Adipocyte (in vitro differentiated cells): ENCODE data around the gene EIF2S2.
"Not testable (repeated sequence)": the region's sequence is repeated elsewhere in the genome, so short reads cannot be mapped to it uniquely, and the experiment has no call there.

Source experiments
- DNase-seq: peaks from one replicate; pipeline ENCODE4 v3.0.0-alpha.2; 2015; ENCODE audit warnings: low read depth
- H3K27me3 ChIP-seq: replicated peaks from 2 replicates; pipeline ENCODE4 v1.7.0; 2013; ENCODE audit warnings: mild to moderate bottlenecking, low read length, moderate library complexity; ENCODE audit not compliant: control insufficient read depth, insufficient read depth
- H3K36me3 ChIP-seq: 2 replicates; pipeline ENCODE4 v1.7.0; 2013; ENCODE audit warnings: low read length, mild to moderate bottlenecking, moderate library complexity; ENCODE audit not compliant: control insufficient read depth, insufficient read depth, severe bottlenecking
- H3K4me1 ChIP-seq: 2 replicates; pipeline ENCODE4 v1.7.0; 2013; ENCODE audit warnings: mild to moderate bottlenecking, low read length, moderate library complexity; ENCODE audit not compliant: control insufficient read depth, insufficient read depth
- H3K4me3 ChIP-seq: 2 replicates; pipeline ENCODE4 v1.7.0; 2013; ENCODE audit warnings: mild to moderate bottlenecking, low read length, moderate library complexity
- H3K9ac ChIP-seq: 2 replicates; pipeline ENCODE4 v1.7.0; 2013; ENCODE audit warnings: mild to moderate bottlenecking, low read length, moderate library complexity
- H3K9me3 ChIP-seq: 2 replicates; pipeline ENCODE4 v1.7.0; 2013; ENCODE audit warnings: mild to moderate bottlenecking, low read length, moderate library complexity; ENCODE audit not compliant: control insufficient read depth

The EIF2S2 gene

DNA sequence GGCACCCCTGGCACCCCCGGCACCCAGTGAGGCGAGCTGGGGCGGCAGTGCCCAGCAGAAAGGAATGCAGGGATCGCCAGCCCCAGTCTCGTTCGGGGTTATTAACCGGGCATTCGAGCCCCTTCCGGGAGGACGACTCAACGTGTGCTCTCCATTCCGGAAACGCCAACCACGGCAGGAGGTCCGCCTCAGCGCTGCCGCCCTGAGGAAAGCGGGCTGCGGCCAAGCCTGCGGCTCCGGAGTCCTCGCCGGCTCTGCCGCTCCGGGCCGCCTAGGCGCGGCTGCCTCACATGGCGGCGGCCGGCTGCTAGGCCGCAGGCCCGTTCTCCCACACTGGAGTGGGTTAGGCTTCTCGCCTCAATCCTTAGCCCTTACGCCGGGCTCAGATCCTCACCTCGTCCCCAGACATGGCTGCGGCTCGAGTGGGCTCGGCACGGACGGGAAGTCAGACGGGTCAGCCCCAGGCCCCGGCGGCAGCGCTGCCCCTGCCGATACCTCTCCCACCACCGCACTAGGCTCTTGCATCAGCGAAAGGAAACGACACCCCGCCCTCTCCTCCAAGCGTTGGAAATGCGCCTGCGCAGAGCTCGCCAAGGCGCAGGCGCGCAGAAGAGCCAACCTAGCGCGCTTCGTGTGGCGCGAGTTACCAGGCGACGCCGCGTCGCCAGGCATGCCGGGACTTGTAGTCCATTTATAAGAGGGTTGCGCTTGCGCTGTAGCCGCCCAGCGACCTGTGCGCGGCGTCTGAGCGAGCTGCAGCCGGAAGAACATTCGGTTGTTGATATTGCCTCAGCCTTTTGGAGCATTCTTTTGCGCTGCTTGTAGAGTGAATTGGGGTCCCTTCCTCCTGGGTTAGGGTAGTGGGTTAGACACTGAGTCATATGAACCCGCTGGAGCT, at the start of gene EIF2S2:
EIF2S2 (minus strand) TSS at position 542 of the 898 bp plus-strand sequence; CDS start at position 409, 133 bp downstream.
- Histone ChIP-seq H3K4me3 (peak within 1 kb of the TSS; percentile 99), H3K36me3 (peaks cover 18% of the 10 kb centered on the region), H3K9ac (peak within 1 kb of the TSS; percentile 98), H3K9me3 (no peaks in the 10 kb centered on the region), H3K4me1 (peaks cover 37% of the 10 kb centered on the region), H3K27me3 (no peaks in the 10 kb centered on the region)
- DNase-seq = peak; percentile 99

DNA sequence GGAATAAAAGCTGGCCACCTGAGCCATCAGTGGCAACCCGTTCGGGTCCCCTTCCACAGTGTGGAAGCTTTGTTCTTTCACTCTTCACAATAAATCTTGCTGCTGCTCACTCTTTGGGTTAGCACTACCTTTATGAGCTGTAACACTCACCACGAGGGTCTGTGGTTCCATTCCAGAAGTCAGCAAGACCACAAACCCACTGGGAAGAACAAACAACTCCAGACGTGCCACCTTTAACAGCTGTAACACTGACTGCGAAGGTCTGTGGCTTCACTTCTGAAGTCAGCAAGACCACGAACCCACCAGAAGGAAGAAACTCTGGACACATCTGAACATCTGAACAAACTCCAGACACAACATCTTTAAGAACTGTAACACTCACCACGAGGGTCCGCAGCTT, 45.7 kb upstream of the EIF2S2 start:
- not testable (repeated sequence) for H3K9ac ChIP-seq, H3K4me1 ChIP-seq, H3K9me3 ChIP-seq, DNase-seq, H3K27me3 ChIP-seq, H3K4me3 ChIP-seq, H3K36me3 ChIP-seq

- no peak for DNase-seq
- H3K4me3 ChIP-seq = no peak overlapping the region
Observed at GRCh38 chr20:34155836-34156235, 43.8 kb upstream of the EIF2S2 start.

DNA sequence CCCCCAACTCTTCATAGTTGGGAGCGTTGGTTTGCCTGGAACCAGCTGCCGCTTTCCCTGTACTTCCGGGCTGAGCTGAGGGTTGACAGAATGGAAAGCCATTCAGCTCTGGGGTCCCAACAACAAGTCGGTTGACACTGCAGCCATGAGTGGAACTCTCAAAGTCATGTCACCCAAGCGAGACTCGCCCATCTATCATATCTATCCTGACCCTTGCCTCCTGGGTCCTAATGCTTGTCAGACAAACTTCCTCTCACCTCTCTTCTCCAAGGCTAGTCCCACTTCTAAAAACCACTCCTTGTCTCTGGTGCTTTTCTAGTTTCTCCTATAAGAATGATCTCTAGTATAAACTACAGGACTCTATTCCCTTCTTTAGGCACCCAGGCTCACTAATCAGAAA, 41.1 kb upstream of the EIF2S2 start:
- not testable (repeated sequence) for H3K36me3 ChIP-seq, H3K9ac ChIP-seq, H3K9me3 ChIP-seq, H3K27me3 ChIP-seq, DNase-seq, H3K4me3 ChIP-seq
- H3K4me1 ChIP-seq = peaks cover 13% of the 10 kb centered on the region

More at GRCh38 chr20:34155836-34156235, 43.8 kb upstream of the EIF2S2 start:
- H3K9ac ChIP-seq = no peak overlapping the region
- peaks cover 8% of the 10 kb centered on the region for H3K27me3 ChIP-seq
- no peaks in the 10 kb centered on the region for H3K36me3 ChIP-seq
- H3K9me3 ChIP-seq = no peaks in the 10 kb centered on the region
- peaks cover 3% of the 10 kb centered on the region for H3K4me1 ChIP-seq

DNA sequence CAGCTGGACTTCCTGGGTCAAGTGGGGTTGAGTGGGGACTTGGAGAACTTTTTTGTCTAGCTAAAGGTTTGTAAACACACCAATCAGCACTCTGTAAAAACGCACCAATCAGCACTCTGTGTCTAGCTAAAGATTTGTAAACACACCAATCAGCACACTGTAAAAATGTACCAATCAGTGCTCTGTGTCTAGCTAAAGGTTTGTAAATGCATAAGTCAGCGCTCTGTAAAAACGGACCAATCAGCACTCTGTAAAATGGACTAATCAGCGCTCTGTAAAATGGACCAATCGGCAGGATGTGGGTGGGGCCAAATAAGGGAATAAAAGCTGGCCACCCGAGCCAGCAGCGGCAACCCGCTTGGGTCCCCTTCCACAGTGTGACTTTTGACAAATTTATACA, 40.0 kb upstream of the EIF2S2 start:
- H3K9ac ChIP-seq, H3K36me3 ChIP-seq, DNase-seq, H3K27me3 ChIP-seq, H3K4me3 ChIP-seq, H3K9me3 ChIP-seq: not testable (repeated sequence)
- peaks cover 13% of the 10 kb centered on the region for H3K4me1 ChIP-seq

DNA sequence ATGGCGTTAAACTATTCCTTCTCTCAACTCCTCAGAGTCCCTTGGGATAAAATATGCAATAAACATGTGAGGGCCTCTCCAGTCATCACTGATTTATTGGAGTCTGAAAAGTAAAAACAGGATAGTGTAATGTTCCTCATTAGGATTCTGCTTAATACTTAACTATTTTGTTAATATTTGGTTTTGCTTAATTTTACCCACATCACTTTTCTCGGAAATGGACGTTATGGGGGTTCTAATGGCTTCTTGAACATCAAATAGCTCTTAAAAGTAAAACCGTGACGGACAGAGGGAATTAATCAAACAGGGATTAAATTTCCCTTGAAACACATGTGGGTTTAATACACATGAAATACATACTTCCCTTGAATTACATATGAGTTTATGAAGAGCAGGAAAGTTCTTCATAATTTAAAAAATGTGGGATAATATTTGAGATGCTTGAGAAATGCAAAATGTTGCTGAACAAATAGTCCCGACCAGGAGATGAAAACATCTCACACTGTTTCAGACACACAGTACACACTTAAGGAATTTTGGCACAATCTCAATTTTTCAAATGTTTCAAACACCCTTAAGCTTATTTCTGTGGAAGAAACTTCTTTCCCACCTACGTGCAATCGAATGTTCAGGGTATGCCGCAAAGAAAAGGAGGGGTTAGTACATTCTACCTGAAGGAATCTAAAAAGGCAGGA, 38.4 kb upstream of the EIF2S2 start:
- H3K9ac ChIP-seq = no peak overlapping the region
- no peak overlapping the region for H3K4me3 ChIP-seq
- DNase-seq = peak; percentile 67
- no peaks in the 10 kb centered on the region for H3K9me3 ChIP-seq
- H3K27me3 ChIP-seq = no peaks in the 10 kb centered on the region
- H3K4me1 ChIP-seq = peaks cover 13% of the 10 kb centered on the region
- H3K36me3 ChIP-seq = no peaks in the 10 kb centered on the region

DNA sequence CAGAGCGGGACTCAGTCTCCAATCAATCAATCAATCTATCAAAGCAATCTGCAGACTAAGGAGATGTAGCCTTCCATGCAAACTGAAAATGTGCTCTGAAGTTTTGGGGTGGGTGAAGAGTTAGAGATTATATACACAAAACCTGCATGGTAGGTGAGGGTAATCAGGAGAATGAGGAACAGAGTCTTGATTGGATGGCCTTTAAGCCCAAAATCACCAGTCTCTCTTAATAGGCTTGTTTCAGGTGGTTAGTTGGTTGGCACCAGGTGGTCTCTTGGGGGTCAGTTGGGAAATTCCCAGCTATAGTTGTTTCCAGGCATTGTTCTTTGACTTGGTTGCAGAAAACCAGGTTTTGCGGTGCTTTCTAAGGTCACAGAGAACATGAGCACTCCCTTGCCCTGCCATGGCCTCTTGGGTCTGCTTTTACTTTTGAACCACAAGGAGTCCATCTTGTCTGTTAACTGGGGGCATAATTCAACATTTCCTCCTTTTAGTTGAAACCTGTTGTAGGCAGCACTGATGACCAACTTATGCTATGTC, 33.3 kb upstream of the EIF2S2 start:
- H3K27me3 ChIP-seq = peaks cover 9% of the 10 kb centered on the region
- DNase-seq = no peak
- no peak overlapping the region for H3K9ac ChIP-seq
- H3K4me1 ChIP-seq = peaks cover 5% of the 10 kb centered on the region
- no peaks in the 10 kb centered on the region for H3K9me3 ChIP-seq
- no peak overlapping the region for H3K4me3 ChIP-seq
- H3K36me3 ChIP-seq = no peaks in the 10 kb centered on the region

DNA sequence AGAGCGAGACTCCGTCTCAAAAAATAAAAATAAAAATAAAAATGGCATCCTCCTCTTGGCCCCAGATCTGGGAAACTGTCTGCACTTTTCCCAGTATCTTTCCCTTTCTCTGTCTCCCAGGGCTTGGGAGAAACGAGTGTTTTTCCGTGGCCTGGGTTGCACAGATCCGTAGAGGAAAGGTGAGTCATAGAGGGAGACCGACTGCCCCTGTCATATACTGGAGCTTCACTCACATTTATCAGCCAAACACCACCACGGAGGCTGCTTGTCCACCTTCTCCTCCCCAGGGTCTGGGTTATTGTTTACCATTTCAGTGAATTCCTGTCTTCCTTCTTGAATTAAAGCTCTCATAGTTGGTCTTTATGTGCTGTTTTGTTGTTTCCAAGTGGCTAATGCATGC, 31.9 kb upstream of the EIF2S2 start:
- H3K9ac ChIP-seq = no peak overlapping the region
- H3K36me3 ChIP-seq = no peaks in the 10 kb centered on the region
- no peaks in the 10 kb centered on the region for H3K9me3 ChIP-seq
- H3K4me3 ChIP-seq = no peak overlapping the region
- no peak for DNase-seq
- no peaks in the 10 kb centered on the region for H3K4me1 ChIP-seq
- H3K27me3 ChIP-seq = peaks cover 14% of the 10 kb centered on the region

- H3K36me3 ChIP-seq = no peaks in the 10 kb centered on the region
- H3K9me3 ChIP-seq = no peaks in the 10 kb centered on the region
- H3K4me3 ChIP-seq = no peak overlapping the region
- no peak for DNase-seq
- no peak overlapping the region for H3K9ac ChIP-seq
- peaks cover 16% of the 10 kb centered on the region for H3K27me3 ChIP-seq
- H3K4me1 ChIP-seq = no peaks in the 10 kb centered on the region
Observed at GRCh38 chr20:34142121-34142520, 30.1 kb upstream of the EIF2S2 start.

- DNase-seq = no peak
- Histone ChIP-seq H3K27me3 (peaks cover 16% of the 10 kb centered on the region), H3K9ac (no peak overlapping the region), H3K4me1 (no peaks in the 10 kb centered on the region), H3K9me3 (no peaks in the 10 kb centered on the region), H3K4me3 (no peak overlapping the region), H3K36me3 (no peaks in the 10 kb centered on the region)
Observed at GRCh38 chr20:34141293-34141692, 29.2 kb upstream of the EIF2S2 start.

DNA sequence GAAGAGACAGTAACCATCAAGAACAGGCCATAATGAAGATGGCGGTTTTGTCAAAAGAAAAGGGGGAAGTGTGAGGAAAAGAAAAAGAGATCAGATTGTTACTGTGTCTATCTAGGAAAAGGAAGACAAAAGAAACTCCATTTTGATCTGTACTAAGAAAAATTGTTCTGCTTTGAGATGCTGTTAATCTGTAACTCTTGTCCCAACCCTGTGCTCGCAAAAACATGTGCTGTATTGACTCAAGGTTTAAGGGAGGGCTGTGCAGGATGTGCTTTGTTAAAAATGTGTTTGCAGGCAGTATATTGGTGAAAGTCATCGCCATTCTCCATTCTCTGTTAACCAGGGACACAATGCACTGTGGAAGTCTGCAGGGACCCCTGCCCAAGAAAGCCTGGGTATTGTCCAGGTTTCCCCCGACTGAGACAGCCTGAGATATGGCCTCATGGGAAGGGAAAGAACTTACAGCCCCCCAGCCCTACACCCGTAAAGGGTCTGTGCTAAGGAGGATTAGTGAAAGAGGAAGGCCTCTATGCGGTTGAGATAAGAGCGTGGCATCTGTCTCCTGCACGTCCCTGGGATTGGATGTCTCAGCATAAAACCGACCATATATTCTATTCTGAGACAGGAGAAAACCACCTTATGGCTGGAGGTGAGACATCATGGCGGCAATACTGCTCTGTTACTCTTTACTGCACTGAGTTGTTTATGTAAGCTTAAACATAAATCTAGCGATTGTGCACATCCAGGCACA, 23.7 kb upstream of the EIF2S2 start:
- H3K36me3 ChIP-seq, DNase-seq, H3K4me3 ChIP-seq, H3K9me3 ChIP-seq, H3K9ac ChIP-seq, H3K4me1 ChIP-seq, H3K27me3 ChIP-seq: not testable (repeated sequence)
